DND-41 (cell line): ENCODE results near the gene SLC44A1.

Experiments
- ATAC-seq: fragments of 200-7000 bp; cut with Tn5 transposase; 3 replicates; pipeline ENCODE4 v1.9.1; 2021; ENCODE audit warnings: low read depth; ENCODE audit not compliant: insufficient read depth
- DNase-seq: peaks from one replicate; pipeline ENCODE4 v3.0.0-alpha.2; 2020
- H2AFZ ChIP-seq: 2 replicates; pipeline ENCODE4 v1.6.0; 2012; ENCODE audit warnings: low read depth, low read length
- H3K27ac ChIP-seq: 2 replicates; pipeline ENCODE4 v1.5.1; 2012; ENCODE audit warnings: low read length, inconsistent platforms
- H3K27me3 ChIP-seq: fragments of 200-600 bp; sonication (generic); 2 replicates; pipeline ENCODE4 v1.6.0; 2012; ENCODE audit warnings: low read length, mild to moderate bottlenecking, inconsistent platforms; ENCODE audit not compliant: insufficient read depth, poor library complexity
- H3K36me3 ChIP-seq: 2 replicates; pipeline ENCODE4 v1.5.1; 2012; ENCODE audit warnings: low read length, inconsistent platforms; ENCODE audit not compliant: insufficient read depth
- H3K4me1 ChIP-seq: 2 replicates; pipeline ENCODE4 v1.5.1; 2012; ENCODE audit warnings: mild to moderate bottlenecking, low read length; ENCODE audit not compliant: insufficient read depth
- H3K4me2 ChIP-seq: 2 replicates; pipeline ENCODE4 v1.6.0; 2012; ENCODE audit warnings: mild to moderate bottlenecking, moderate library complexity, low read length, inconsistent platforms; ENCODE audit not compliant: insufficient read depth
- H3K4me3 ChIP-seq, 2 experiments: fragments of 200-600 bp in 1 of 2; shearing (Covaris generic) in 1 of 2; 2 replicates each; pipeline ENCODE4 v1.5.1; 2012 to 2016; ENCODE audit warnings: inconsistent platforms in 2 of 2, low read length in 2 of 2, mild to moderate bottlenecking in 2 of 2, low read depth in 1 of 2, moderate library complexity in 1 of 2
- H3K79me2 ChIP-seq: 2 replicates; pipeline ENCODE4 v1.6.0; 2012; ENCODE audit warnings: low read length, inconsistent platforms; ENCODE audit not compliant: insufficient read depth
- H3K9ac ChIP-seq: 2 replicates; pipeline ENCODE4 v1.6.0; 2012; ENCODE audit warnings: low read depth, mild to moderate bottlenecking, inconsistent platforms, low read length, moderate library complexity
- H3K9me3 ChIP-seq: 2 replicates; pipeline ENCODE4 v1.5.1; 2012; ENCODE audit warnings: low read length, moderate library complexity, mild to moderate bottlenecking, inconsistent platforms; ENCODE audit not compliant: insufficient read depth, severe bottlenecking
- H4K20me1 ChIP-seq: 2 replicates; pipeline ENCODE4 v1.6.0; 2012; ENCODE audit warnings: low read length; ENCODE audit not compliant: insufficient read depth
- EZH2 ChIP-seq: IDR thresholded peaks from 3 replicates; pipeline ENCODE4 v1.6.1; 2012; ENCODE audit warnings: borderline replicate concordance, low read depth, mild to moderate bottlenecking, moderate library complexity, low read length, inconsistent platforms; ENCODE audit not compliant: severe bottlenecking
- TF ChIP-seq, protein P1 (sequence below): IDR thresholded peaks from 2 replicates; pipeline ENCODE4 v1.5.1; 2012; ENCODE audit warnings: borderline replicate concordance, low read length, moderate library complexity, mild to moderate bottlenecking; ENCODE audit not compliant: poor library complexity, severe bottlenecking; ENCODE audit errors: extremely low read depth

Gene SLC44A1

DNA sequence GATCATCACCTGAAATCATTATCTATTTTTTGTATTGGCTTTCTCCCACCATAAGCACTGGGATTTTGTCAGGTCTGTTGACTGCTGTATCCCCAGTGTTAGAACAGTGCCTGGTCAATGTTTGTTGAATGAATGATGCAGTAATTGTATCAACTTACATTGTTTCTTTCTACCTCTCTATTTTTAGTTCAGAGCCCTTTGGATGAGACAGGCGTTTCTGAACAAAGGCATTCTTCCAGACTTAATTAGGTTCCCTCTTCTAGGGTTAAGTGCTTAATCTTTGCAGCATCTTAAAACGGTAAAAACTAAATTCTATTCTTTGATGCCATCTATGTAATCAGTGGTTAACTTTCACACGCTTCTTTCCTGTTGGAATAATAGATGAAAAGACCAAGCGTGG lies 26.3 kb downstream of the SLC44A1 start:
- no peaks in the 10 kb centered on the region for H3K9me3 ChIP-seq
- TF ChIP-seq, protein P1, sequence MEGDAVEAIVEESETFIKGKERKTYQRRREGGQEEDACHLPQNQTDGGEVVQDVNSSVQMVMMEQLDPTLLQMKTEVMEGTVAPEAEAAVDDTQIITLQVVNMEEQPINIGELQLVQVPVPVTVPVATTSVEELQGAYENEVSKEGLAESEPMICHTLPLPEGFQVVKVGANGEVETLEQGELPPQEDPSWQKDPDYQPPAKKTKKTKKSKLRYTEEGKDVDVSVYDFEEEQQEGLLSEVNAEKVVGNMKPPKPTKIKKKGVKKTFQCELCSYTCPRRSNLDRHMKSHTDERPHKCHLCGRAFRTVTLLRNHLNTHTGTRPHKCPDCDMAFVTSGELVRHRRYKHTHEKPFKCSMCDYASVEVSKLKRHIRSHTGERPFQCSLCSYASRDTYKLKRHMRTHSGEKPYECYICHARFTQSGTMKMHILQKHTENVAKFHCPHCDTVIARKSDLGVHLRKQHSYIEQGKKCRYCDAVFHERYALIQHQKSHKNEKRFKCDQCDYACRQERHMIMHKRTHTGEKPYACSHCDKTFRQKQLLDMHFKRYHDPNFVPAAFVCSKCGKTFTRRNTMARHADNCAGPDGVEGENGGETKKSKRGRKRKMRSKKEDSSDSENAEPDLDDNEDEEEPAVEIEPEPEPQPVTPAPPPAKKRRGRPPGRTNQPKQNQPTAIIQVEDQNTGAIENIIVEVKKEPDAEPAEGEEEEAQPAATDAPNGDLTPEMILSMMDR = no peak
- TF ChIP-seq EZH2 = no peak
- ATAC-seq (no peak), DNase-seq (no peak)
- H4K20me1 ChIP-seq = no peaks in the 10 kb centered on the region
- no peak overlapping the region for H3K4me2 ChIP-seq
- H3K9ac ChIP-seq = no peak overlapping the region
- peaks cover 11% of the 10 kb centered on the region; the same call in 1 of the 2 replicates for H3K79me2 ChIP-seq
- H3K27me3 ChIP-seq = no peaks in the 10 kb centered on the region
- no peak overlapping the region for H2AFZ ChIP-seq
- no peak overlapping the region for H3K27ac ChIP-seq
- no peak overlapping the region for H3K4me3 ChIP-seq
- H3K4me1 ChIP-seq = peaks cover 25% of the 10 kb centered on the region
- no peaks in the 10 kb centered on the region for H3K36me3 ChIP-seq

DNA sequence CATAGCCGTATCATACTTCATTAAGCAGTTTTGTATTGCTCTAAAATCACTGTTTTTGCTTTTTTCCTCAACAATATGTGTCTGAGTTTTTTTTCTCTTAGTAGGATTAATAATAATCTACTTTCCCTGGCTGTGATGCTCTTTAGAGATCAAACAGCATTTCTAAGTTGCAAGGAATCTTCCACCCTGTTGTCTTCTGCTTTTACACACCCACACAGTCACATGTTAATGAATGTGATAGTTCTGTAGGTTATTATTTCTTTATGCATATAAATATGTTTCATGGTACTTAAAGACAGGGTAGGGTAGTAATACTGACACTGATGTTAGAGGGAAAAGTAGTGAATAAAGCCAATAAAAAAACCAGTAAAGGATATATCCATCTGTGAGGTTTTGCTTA lies 29.3 kb downstream of the SLC44A1 start:
- H3K4me3 ChIP-seq = no peak overlapping the region
- no peaks in the 10 kb centered on the region for H3K27me3 ChIP-seq
- no peak for DNase-seq
- H3K9me3 ChIP-seq = no peaks in the 10 kb centered on the region
- H3K27ac ChIP-seq = no peak overlapping the region
- TF ChIP-seq EZH2 = no peak
- TF ChIP-seq, protein P1 = no peak
- H3K79me2 ChIP-seq = peaks cover 5% of the 10 kb centered on the region; the same call in 1 of the 2 replicates
- no peak overlapping the region for H3K4me2 ChIP-seq
- ATAC-seq = no peak
- no peaks in the 10 kb centered on the region for H4K20me1 ChIP-seq
- H3K9ac ChIP-seq = no peak overlapping the region
- H3K36me3 ChIP-seq = no peaks in the 10 kb centered on the region
- H3K4me1 ChIP-seq = peaks cover 25% of the 10 kb centered on the region
- H2AFZ ChIP-seq = no peak overlapping the region

DNA sequence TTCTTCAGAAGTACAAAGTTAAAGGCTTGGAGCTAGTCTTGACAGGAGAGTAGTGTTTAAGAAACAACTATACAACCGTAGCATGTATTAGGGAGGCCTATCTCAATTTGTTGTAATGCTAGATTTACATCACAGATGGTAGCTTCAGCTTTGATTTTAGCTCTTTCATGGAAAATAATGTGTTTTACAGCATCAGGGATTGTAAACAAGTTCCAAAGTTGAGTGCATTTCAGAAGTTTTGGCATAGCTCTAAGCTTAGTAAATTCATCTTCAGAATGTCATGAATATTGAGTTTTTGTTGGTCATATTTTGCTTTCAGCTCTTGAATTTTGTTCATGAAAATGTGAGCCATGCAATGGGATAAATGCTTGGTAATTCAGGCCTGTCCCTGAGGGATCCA lies 30.7 kb downstream of the SLC44A1 start:
- Histone ChIP-seq H3K9ac (no peak overlapping the region), H3K79me2 (no peaks in the 10 kb centered on the region), H3K4me2 (no peak overlapping the region), H4K20me1 (no peaks in the 10 kb centered on the region), H3K36me3 (no peaks in the 10 kb centered on the region), H3K9me3 (no peaks in the 10 kb centered on the region), H3K27me3 (no peaks in the 10 kb centered on the region), H3K4me1 (peaks cover 13% of the 10 kb centered on the region), H3K4me3 (no peak overlapping the region), H3K27ac (no peak overlapping the region), H2AFZ (no peak overlapping the region)
- DNase-seq = no peak
- no peak for TF ChIP-seq EZH2
- TF ChIP-seq, protein P1 = no peak
- no peak for ATAC-seq

DNA sequence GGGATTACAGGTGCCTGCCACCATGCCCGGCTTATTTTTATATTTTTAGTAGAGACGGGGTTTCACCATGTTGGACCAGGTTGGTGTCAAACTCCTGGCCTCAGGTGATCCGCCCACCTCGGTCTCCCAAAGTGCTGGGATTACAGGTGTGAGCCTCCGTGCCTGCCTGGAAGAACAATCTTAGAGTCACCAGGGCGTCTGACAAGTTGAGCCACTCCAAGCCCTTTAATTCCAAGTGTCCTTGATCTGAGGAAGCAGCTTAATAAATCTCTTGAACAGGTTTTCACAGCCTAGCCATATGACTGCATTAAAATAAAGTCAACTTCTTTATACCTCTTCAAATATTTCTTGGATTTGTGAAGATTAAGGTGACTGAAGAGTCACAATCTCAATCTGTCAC lies 31.5 kb downstream of the SLC44A1 start:
- H3K27ac ChIP-seq = no peak overlapping the region
- no peaks in the 10 kb centered on the region for H3K36me3 ChIP-seq
- no peak overlapping the region for H3K4me2 ChIP-seq
- H3K4me1 ChIP-seq = peaks cover 5% of the 10 kb centered on the region
- no peaks in the 10 kb centered on the region for H4K20me1 ChIP-seq
- H3K9me3 ChIP-seq = no peaks in the 10 kb centered on the region
- H3K9ac ChIP-seq = no peak overlapping the region
- ATAC-seq (no peak), DNase-seq (no peak)
- H3K4me3 ChIP-seq = no peak overlapping the region
- no peak overlapping the region for H2AFZ ChIP-seq
- no peaks in the 10 kb centered on the region for H3K27me3 ChIP-seq
- no peak for TF ChIP-seq EZH2
- 0 out of 2 replicates have a peak, but pooled peaks cover 3% of the 10 kb centered on the region for H3K79me2 ChIP-seq
